ENCODE data around the gene ADAMTSL1.
A peak's percentile ranks its signal among the peaks of the same experiment; 100 is the strongest.

The ADAMTSL1 gene

DNA sequence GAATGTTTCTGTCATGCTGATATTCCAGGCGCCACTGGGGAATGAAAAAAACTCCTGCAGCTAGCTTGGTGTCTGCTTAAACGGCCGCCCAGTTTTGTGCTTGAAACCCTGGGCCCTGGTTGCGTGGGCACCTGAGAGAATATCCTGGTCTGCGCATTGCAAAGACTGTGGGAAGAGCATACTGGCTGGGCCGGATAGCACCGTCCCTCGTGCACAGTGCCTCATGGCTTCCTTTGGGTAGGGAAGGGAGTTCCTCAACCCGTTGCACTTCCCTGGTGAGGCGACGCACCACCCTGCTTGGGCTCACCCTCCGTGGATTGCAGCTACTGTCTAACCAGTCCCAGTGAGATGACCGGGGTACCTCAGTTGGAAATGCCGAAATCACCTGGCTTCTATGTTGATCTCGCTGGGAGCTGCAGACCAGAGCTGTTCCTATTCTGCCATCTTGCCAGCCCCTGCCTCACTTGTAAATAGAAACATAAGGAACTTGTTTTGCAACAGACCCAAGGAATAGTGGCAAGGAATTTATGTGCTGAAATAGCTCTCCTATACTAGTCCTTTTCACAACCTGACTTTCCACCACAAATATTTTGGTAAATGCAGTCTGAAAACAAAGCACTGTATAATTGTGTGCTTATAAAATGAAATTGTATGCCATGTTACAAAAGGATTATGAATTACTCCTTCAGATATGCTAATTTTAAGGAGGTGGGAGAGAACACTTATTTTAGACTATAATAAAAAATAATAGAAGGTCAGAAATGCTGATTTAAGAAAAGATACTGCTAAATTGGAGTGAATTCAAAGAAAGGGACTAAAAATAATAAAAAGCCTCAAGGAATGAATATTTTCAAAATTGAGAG lies 90.3 kb downstream of the ADAMTSL1 start:
- peak; percentile 40 for DNase-seq (ENCODE audit: low read depth)

DNA sequence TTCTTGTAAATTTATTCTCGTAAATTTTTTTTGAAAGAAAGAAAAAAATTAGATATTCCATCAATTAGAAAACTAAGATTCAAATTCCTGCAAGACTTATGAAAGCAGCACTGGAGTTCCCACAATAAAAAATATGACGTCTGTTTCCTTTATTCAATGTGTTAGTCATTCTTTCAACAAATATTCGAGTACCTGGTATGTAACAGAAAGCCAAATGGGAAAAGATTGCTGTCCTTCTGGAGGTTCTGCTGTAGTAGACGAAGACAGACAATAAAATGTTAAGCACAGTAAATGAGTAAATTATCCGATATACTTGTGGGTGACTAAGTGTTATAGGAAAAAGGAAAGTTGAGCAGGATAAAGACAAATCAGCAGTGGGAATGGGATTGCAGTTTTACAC lies 92.2 kb downstream of the ADAMTSL1 start:
- DNase-seq (ENCODE audit: low read depth) = peak; percentile 94

DNA sequence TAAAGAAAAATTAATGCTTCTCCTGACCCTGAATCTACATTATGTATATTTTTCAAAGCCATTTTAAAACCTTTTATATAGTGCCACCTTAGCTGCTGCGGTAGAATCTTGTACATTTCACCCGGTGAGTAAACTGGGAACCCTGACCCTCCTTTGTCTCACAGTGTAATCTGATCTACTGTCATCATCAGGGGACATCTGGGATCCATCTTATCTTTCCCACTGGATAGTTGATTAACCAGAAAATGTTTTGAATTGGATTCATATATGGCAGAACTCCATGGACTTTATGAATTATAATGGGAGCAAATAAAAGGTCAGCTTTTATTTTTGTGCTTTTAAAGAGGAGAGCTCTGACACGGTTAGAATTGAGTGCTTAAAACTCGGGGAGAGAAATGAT lies 95.0 kb downstream of the ADAMTSL1 start:
- peak; percentile 36 for DNase-seq (ENCODE audit: low read depth)

DNA sequence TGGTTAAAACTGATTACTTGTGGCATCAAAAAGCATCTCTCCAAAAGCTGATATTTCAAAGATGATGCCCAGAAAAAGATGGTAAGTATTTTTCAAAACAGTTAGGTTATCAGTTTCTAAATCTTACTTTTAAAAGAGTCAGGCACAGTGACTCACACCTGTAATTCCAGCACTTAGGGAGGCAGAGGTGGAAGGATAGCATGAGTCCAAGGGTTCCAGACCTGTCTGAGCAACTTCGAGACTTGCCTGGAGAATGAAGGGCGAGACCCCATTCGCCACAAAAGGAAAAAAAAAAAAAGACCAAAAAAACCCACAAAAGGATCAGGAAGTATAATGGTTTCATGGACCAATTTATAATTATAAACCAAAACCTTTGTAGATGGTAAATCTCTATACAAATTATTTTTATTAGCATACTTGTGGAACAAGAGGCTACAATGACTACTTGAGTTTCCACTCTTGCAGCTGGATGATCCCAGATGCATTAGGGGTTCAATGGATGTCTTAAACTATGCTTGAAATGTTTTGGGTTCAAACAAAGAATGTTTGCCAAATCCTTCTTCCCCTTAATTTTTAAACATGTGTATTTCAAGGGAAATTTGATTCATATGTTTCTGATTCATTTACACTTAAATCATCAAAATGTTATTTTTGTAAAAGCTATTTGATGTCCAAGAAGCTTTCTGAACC lies 96.1 kb downstream of the ADAMTSL1 start:
- DNase-seq (ENCODE audit: low read depth) = peak; percentile 50

DNA sequence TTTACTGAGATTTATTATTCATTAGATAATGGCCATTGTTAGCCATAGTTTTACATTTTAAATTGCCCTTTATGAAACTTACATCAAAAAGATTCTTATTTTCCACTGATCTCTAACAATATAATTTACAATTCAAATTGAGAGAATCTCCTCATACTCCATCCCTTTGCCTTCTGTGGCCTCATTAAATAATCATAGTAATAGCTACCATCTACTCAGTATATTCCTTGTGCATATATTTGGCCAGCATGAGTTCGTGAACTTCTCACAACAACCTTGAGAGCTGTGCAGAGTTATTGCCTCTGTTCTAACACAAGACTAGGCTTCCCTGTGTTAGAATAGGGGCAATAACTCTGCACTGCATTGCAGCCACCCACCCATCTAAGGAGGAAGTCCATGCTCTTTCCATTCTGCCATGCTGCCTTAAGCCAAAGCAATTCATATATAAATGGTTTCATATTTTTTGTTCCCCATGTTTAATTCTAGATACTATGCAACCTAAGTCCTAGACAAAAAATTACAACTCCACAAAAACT lies 99.1 kb downstream of the ADAMTSL1 start:
- DNase-seq (ENCODE audit: low read depth) = no peak

DNA sequence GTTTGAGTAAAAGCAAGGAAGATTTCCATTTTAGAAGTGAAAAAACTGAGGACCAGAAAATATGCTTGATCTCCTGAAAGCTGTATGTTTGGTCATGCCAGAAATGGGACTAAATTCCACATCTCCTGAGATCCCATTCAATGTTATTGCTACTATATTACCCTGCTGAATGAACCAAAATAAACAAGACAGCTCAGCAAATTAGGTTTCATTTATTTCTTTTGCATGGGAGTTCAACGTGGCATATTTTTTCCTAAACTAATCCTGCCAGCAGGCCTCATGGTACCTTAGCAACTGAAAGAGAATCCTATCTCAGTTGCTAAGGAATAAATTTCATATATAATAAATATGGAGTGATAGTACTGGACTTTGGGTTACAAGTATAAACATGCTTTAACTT lies 101.7 kb downstream of the ADAMTSL1 start:
- peak; percentile 11 for DNase-seq (ENCODE audit: low read depth)

DNA sequence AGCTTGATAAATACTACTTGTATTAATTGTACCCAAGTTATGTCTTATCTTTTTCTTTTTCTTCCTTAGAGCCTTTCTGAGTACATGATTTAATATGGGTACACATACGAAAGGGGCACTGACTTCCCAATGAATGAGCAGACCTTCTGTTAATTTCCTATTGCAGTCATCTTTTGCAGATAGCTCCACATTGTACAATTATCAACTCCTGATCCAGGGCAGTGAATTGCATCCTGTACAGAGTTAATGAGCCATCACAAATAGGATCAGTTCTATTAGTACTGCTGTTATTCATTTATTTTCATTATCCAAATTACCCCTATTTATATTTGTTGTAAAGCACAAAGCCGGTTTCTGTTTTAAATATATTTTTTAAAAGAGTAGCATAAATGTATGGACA lies 105.6 kb downstream of the ADAMTSL1 start:
- no peak for DNase-seq (ENCODE audit: low read depth)

DNA sequence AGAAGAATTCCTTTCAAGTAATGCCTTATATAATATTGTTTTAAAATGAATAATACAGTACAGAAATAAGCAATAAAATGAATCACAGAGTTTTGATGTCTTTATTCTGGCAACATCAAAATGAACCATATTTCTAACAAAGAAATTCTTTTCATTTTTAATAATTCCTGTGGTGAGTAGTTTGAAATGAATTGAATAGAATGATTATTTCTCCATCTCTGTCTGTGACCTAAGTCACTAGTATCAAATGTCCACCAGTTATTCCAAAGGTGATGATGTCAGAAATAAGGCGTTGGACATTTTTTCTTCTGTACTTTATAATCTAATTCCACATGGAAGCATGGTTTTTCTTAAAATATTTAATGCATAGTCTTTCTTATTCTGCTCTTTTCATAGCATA lies 106.2 kb downstream of the ADAMTSL1 start:
- DNase-seq (ENCODE audit: low read depth) = no peak

DNA sequence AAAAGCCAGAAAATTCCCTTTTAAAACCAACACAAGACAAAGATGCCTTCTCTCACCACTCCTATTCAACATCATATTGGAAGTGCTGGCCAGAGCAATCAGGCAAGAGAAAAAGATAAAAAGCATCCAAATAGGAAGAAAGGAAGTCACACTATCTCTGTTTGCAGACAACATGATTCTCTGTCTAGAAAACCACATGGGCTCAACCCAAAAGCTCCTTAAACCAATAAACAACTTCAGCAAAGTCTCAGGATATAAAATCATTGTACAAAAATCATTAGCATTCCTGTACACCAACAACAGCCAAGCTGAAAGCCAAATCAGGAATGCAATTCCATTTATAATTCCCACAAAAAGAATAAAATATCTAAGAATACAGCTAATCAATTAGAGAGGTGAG lies 112.0 kb downstream of the ADAMTSL1 start:
- peak; percentile 75 for DNase-seq (ENCODE audit: low read depth)

DNA sequence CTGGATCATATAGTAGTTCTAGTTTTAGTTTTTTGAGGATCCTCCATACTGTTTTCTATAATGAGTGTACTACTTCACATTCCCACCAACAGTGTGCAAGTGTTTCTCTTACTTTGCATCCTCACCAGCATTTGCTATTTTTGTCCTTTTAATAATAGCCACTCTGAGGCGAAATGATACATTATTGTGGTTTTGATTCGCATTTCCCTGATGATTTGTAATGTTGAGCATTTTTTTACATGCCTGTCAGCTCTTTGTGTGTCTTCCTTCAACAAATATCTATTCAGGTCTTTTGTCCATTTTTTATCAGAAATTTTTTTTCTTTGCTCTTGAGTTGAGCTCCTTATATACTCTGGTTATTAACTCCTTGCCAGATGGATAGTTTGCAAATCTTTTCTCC lies 114.0 kb downstream of the ADAMTSL1 start:
- DNase-seq (ENCODE audit: low read depth) = peak; percentile 85

DNA sequence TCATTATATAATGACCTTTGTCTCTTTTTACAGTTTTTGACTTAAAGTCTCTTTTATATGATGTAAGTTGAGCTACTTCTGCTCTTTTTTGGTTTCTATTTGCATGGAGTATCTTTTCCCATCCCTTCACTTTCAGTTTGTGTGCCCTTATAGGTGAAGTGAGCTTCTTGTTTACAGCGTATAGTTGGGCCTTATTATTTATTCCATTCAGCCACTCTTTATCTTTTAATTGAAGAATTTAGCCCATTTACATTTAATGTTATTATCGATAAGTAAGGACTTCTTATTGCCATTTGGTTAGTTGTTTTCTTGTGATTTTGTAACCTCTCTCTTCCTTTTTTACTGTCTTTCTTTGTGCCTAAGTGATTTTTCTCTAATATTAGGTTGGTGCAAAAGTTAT lies 117.3 kb downstream of the ADAMTSL1 start:
- DNase-seq (ENCODE audit: low read depth) = no peak

DNA sequence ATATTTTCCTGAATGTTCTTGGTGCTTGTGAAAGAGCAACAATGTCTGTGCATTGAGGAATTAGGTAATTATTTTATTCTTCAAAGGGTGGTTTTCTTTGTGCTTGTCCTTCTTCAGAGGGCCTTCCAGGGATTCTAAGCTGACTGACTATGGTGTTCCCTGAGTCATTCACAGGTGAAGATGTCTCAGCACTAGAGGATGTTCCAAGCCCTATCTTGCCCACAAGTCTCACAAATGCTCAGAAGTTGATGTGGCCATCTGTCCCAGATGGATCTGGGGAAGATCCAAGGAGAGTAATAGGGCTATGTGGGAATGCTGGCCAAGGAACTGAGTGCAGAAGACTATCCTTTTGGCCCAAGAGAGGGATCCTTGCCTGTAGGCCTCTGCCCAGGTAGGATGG lies 120.9 kb downstream of the ADAMTSL1 start:
- no peak for DNase-seq (ENCODE audit: low read depth)

DNA sequence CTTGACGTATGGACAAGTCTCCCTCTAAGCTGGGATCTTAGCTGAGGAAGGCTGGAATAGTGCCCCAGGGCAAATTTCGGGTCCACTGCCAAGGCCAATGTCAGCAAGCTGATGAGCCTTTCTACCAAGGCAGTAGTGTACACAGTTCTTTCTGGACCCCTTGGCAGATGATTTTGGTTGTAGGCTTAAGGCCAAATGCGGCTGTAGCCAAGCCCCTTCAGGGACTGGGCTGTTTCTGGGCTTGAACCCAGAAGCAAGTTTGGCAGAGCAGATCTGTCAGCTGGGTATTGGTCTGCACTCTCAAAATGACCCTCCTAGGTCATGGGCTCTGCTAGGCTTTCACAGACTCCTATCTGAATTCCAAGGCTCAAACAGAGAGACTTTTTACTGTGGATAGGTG lies 121.6 kb downstream of the ADAMTSL1 start:
- no peak for DNase-seq (ENCODE audit: low read depth)

DNA sequence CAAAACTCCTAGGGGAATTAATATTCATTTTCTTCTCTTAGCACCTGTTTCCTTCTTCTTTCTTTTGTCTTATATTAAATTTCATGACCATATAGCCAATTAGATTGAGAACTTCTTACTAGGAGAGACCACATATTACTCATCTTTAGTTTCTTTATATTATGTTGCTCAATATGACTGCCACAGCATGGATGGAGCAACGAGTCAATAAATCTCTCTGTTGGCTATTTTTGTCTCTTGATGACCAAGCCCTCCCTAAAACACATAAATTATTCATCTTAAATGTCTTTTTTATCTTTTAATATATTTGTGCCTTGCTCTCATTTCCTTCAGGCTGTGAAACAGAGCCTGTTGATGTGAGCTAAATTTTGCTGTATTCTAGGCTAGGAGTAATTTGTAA lies 123.0 kb downstream of the ADAMTSL1 start:
- peak; percentile 90 for DNase-seq (ENCODE audit: low read depth)

DNA sequence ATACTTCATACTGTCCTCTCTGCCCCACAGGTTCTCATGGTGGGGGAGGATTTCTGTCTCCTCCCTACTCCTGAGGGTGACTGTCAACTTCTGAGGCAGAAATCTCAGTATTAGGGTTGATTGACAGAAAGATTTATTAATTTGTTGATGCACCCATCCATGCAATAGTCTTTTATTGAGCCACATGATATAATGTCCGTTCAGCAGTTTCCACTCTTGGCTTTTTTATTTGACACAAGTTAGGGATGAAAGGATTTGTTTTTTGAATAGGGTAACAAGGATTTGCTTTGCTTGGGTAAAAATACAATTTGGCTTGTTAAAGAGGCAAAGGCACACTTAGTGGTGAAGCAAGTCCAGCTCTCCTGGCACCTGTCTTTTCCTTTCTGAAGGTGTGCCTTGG lies 125.0 kb downstream of the ADAMTSL1 start:
- no peak for DNase-seq (ENCODE audit: low read depth)

DNA sequence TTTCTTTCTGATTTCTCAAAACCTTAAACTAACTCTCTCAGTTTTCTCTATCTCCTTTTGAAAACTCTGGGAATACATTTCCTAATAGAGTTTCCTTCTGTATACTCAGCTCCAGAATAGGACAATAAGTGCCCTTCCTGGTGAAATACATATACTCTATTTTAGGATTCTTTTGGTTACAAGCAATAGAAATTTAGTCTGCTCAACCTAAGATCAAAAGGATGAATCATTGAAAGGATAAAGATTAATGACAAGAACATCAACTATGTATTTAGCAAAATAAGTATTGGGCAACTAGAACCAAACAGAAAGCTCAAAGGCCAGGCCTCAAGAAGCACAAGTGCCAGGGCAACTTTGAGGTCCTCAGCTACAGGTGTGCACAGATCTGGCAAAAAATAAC lies 127.1 kb downstream of the ADAMTSL1 start:
- DNase-seq (ENCODE audit: low read depth) = no peak

DNA sequence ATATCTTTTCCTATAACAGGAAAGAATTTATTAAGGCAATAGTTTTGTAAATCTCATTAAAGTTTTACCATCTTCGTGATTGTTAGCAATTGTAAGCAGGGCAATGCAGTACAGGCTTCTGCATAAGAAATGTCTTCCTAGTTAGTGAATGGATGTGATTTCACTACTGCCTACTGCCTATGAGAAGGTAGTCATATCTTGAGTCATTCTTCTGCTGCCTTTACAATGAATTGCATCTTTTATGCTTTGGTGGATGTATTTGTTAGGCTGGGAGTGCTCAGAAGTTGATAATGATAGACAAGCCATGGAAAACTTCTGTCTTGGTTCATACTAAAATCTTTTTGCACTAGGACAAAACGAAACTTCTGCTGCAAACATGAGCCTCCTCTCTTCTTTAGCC lies 128.0 kb downstream of the ADAMTSL1 start:
- DNase-seq (ENCODE audit: low read depth) = no peak

DNA sequence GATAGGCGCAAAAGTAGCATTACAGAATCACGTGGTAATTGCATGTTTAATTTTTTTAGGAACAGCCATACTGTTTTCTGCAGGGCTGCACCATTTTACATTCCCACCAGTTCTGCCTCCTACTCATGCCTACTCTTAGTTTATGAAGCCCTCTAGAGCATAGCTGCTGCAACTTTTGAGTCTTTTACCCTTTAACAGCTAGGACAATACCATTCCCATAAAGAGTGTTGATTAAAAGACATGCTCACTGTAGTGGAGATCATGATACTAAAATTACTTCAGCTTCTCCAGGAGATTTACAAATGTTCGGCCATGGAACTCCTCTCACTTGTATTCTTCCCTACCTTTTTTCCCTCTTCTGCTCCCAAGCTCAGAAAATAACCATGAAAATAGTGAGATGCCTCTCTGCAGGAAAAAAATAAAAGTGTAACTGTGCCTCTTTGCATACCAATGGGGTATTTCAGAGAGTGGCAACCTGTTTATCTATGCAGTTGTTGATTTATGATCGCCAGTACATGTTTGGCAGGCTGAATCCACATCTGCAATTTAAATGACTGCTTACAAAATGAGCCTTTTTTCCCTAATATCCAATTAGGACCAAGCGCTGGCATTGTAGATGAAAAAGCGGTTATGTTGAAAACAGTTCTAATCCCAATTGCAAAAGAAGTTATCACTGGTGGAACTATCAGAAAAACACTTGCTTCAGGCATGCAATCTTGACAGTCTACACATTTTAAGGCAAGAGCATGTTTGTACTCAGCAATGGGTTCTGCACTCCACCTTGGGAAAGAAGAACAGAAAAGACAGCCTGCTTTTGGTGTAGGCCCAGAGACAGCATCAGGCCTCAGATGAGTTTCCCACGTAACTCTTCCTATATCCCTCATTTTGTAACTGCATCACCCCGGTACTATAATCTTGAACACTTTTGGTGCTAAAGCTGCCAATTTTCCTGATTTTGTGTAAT lies 131.1 kb downstream of the ADAMTSL1 start:
- DNase-seq (ENCODE audit: low read depth) = no peak

DNA sequence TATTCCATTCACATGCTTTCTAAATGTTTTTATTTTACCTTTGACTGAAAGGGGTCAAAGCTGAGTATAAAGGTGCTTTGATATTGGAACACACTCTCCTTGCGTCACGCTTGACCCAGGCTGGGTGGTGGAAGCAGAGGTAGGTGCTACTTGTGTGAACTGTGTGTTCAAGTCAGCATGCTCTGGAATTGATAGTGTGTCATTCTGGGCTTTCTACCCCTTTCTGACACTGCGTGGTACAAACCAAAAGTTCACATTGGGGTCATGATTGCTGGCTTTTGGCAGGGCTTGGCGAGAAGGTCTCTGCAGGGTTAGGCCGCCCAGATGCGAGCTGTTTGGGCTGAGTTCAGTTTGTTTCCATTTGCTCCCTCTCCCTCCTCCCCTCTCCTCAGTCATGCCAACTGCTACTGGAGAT lies 131.8 kb downstream of the ADAMTSL1 start:
- no peak for DNase-seq (ENCODE audit: low read depth)

DNA sequence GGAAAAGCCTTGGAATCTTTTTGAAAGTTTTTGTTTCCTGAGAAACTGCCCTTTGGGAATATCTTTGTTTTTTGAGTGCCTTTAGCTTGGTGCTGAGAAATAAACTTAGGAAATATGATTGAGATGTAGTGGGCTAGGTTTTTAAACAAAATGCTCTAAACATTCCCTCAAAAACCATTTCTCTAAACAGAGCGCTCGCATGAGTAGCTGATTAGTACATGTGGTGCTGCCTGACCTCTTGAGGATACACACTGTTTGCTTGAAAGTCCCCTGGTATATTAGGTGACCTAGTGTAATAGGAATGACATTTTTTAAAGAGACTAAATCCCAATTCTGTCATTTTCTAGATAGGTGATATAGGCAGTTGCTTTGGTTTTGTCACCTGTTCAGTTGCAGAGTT lies 132.3 kb downstream of the ADAMTSL1 start:
- DNase-seq (ENCODE audit: low read depth) = peak; percentile 39

DNA sequence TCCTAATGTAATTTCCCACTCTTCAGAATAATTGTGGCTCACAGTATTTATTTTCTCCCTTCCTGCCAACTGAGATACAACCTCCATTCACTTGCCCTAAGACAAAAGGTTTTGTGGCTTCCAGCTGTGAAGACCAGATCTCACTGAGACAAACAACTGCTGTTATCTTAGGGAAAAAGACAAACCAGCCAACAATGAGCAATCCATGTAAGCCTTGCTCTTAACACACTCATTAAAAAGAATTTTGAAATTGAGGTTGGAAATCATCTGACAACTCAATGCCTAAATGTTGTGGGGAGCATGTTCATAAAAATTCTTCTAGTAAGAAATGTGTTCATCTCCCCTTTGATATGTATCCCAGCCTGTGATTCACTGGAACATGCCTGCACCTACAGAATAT lies 132.9 kb downstream of the ADAMTSL1 start:
- DNase-seq (ENCODE audit: low read depth) = peak; percentile 72

DNA sequence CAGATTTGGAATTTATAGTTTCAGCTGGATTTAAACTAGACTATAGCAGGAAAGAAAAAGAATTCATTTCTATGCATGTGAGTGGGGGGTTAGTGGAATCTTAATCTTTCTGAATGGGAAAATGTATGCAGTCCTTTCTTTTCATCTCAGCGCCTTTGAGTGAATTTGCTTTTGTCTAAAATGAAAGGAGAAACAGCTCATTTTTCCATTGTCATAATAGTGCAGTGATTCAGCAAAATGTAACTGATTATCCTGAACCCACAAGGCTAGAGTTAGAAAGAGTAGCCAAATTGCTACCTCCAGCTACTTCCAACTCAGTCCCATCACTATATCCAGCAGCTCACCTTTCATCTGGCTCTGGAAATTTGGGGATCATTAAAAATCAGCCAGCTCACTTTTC lies 134.4 kb downstream of the ADAMTSL1 start:
- no peak for DNase-seq (ENCODE audit: low read depth)

Data from EH (cell line).